Measurements from ENCODE around the gene KCNT1.

GRCh38 chr9:135739271-135740220 is 37.6 kb downstream of the KCNT1 start:
- TF ChIP-seq CTCF (IDR thresholded peaks at IDR 0.05; ENCODE audit: low read depth, low read length, poor library complexity, severe bottlenecking) (no peak), EZH2phosphoT487 (IDR thresholded peaks at IDR 0.05; ENCODE audit: borderline replicate concordance, low read length) (no peak)

Measured in DOHH2 (cell line).